ENCODE measurements around the gene NCAPD3. TPM values are rescaled to one million over a fixed set of nuclear protein-coding genes. Genes with fewer than 3 reads are reported as not detected.
"Not testable (repeated sequence)": the region's sequence is repeated elsewhere in the genome, so short reads cannot be mapped to it uniquely, and the experiment has no call there.

The NCAPD3 gene
- polyA plus RNA-seq, 4 donors, result 23.7 to 36.5 (median 29.9) TPM

GRCh38 chr11:134140961-134141490, 82.7 kb downstream of the NCAPD3 start:
- DNase-seq (ENCODE audit: low read depth in 4 of 4, low spot score in 3 of 4), result no peak

- DNase-seq (ENCODE audit: low read depth in 4 of 4, low spot score in 3 of 4), result peak in 2 of 4 donors; percentile 39 to 56
Measured at GRCh38 chr11:134139873-134140331, 83.9 kb downstream of the NCAPD3 start.

- no peak for DNase-seq (ENCODE audit: low read depth in 4 of 4, low spot score in 3 of 4)
Measured at GRCh38 chr11:134139303-134139872, 84.4 kb downstream of the NCAPD3 start.

- DNase-seq (ENCODE audit: low read depth in 4 of 4, low spot score in 3 of 4), result no peak
Measured at GRCh38 chr11:134138376-134138775, 85.4 kb downstream of the NCAPD3 start.

GRCh38 chr11:134134167-134134566, 89.6 kb downstream of the NCAPD3 start:
- no peak for DNase-seq (ENCODE audit: low read depth in 4 of 4, low spot score in 3 of 4)

GRCh38 chr11:134132808-134133207, 91.0 kb downstream of the NCAPD3 start:
- no peak for DNase-seq (ENCODE audit: low read depth in 4 of 4, low spot score in 3 of 4)

GRCh38 chr11:134131628-134132244, 92.0 kb downstream of the NCAPD3 start:
- DNase-seq (ENCODE audit: low read depth in 4 of 4, low spot score in 3 of 4), result no peak

- no peak for DNase-seq (ENCODE audit: low read depth in 4 of 4, low spot score in 3 of 4)
Measured at GRCh38 chr11:134126217-134126822, 97.4 kb downstream of the NCAPD3 start.

- no peak for DNase-seq (ENCODE audit: low read depth in 4 of 4, low spot score in 3 of 4)
Measured at GRCh38 chr11:134125507-134125906, 98.3 kb downstream of the NCAPD3 start.

- DNase-seq (ENCODE audit: low read depth in 4 of 4, low spot score in 3 of 4), result peak in 1 of 4 donors; percentile 8
Measured at GRCh38 chr11:134124660-134125451, 98.9 kb downstream of the NCAPD3 start.

- DNase-seq (ENCODE audit: low read depth in 4 of 4, low spot score in 3 of 4), result peak in 1 of 4 donors; percentile 16
Measured at GRCh38 chr11:134120921-134121526, 102.7 kb downstream of the NCAPD3 start.

GRCh38 chr11:134120143-134120850, 103.5 kb downstream of the NCAPD3 start:
- peak in 2 of 4 donors; percentile 20 to 33 for DNase-seq (ENCODE audit: low read depth in 4 of 4, low spot score in 3 of 4)

- no peak for DNase-seq (ENCODE audit: low read depth in 4 of 4, low spot score in 3 of 4)
Measured at GRCh38 chr11:134119094-134119493, 104.7 kb downstream of the NCAPD3 start.

- no peak for DNase-seq (ENCODE audit: low read depth in 4 of 4, low spot score in 3 of 4)
Measured at GRCh38 chr11:134118006-134118405, 105.8 kb downstream of the NCAPD3 start.

- no peak for DNase-seq (ENCODE audit: low read depth in 4 of 4, low spot score in 3 of 4)
Measured at GRCh38 chr11:134116210-134116609, 107.6 kb downstream of the NCAPD3 start.

- DNase-seq (ENCODE audit: low read depth in 4 of 4, low spot score in 3 of 4), result not testable (repeated sequence)
Measured at GRCh38 chr11:134113787-134114186, 110.0 kb downstream of the NCAPD3 start.

GRCh38 chr11:134110252-134110815, 113.4 kb downstream of the NCAPD3 start:
- no peak for DNase-seq (ENCODE audit: low read depth in 4 of 4, low spot score in 3 of 4)
